GM18951 (cell line): Measurements from ENCODE around the gene CCDC134.

Source experiments
- POLR2A ChIP-seq: IDR thresholded peaks from 4 replicates; pipeline ENCODE4 v1.6.1; 2011; ENCODE audit warnings: mild to moderate bottlenecking; ENCODE audit not compliant: insufficient read length, insufficient read depth; ENCODE audit errors: extremely low read depth
- in situ Hi-C: fragments of 300-500 bp; cut with MboI; formaldehyde crosslinking; loops from one replicate; pipeline ENCODE4 v1.12.0; 2022; ENCODE audit warnings: low sequenced_read_pairs, mixed read lengths, inconsistent platforms; ENCODE audit not compliant: unreplicated experiment

Gene CCDC134

GRCh38 chr22:41873391-41873790 lies 72.9 kb downstream of the CCDC134 start:
- no peak for TF ChIP-seq POLR2A
- in situ Hi-C loops: no loop called here

DNA sequence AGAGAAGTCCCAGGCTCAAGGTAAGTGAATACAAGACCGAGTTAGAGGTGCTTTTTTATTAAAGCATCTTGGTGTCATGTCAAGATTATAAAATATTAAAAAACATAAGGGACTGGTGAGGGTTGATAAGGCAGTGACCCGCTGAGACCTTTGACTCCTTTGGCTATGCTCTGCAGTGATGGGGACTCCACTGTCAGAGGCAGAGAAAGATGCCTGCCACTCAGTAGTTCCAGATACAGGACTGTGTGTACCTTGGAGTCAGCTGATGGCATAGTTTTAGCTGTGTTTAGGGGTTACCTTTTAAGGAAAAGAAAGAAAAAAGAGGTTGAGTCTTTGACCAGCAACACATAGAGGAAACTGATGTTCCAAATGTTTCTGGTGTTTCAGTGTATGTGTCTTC lies 73.6 kb downstream of the CCDC134 start:
- no peak for TF ChIP-seq POLR2A
- in situ Hi-C loops: no loop called here

DNA sequence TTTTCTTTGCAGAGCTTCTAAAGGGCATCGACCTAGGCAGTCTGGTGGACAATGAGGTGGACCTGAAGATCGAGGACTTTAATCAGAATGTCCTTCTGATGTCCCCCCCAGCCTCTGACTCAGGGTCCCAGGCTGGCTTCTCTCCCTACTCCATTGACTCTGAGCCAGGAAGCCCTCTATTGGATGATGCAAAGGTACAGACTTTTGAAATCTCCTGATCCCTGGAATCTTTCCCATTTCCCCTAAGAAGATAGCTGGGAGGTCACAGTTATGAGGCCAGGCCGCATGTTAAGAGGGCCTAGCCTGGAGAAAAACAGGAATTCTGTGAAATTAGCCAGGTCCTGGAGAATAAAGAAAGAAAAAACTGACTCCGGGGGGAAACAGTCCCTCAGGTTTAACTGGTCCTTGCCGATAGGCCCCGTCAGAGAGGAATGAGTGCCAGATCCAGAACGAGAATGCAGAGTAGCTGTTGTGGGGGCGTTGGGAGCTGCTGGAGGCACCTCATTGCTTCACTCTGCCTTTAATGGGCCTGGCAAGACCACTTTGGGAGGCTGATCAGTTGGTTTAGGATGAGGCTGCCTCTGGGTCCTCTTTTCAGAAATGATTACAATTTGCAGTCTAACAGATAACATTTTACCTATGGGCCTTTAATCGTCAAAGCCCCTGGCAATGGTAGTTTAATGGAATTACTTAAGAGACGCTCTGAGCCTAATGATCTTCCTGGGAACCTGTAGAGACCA lies 75.2 kb downstream of the CCDC134 start:
- TF ChIP-seq POLR2A: no peak
- in situ Hi-C loops: no loop called here
